HG03103 (cell line): ENCODE data around the gene NHERF2.
"Not testable (repeated sequence)": the region's sequence is repeated elsewhere in the genome, so short reads cannot be mapped to it uniquely, and the experiment has no call there.

ENCODE experiments used
- ATAC-seq: cut with Tn5 transposase; IDR thresholded peaks from one replicate; pipeline ENCODE4 v1.9.1; 2021; ENCODE audit warnings: low read depth; ENCODE audit not compliant: unreplicated experiment

The NHERF2 gene

GRCh38 chr16:2004795-2005517 is 21.7 kb upstream of the NHERF2 start:
- no peak for ATAC-seq

GRCh38 chr16:2005646-2006045 is 21.1 kb upstream of the NHERF2 start:
- ATAC-seq, result no peak

DNA sequence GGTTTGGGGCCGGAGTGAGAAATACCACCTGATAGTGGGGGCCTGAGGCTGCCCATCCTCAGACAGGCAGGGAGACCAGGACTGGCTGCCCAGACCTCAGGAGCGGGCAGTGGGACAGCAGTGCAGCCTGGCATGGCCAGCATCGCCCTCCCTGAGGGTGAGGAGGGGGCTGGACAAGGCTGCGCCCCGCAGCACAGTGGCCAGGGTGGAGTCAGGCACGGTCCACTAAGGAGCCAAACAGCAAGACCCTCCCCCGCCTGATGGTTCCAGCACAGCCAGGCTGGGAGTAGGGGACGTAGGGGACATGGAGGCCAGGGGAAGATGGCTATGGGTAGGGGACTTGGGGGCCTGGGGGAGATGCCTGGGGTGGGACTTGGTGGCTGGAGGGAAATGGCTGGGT is 20.4 kb upstream of the NHERF2 start:
- no peak for ATAC-seq

- no peak for ATAC-seq
Observed at GRCh38 chr16:2007081-2007836, 19.4 kb upstream of the NHERF2 start.

GRCh38 chr16:2008009-2008526 is 18.6 kb upstream of the NHERF2 start:
- ATAC-seq, result no peak

GRCh38 chr16:2008631-2009163 is 18.0 kb upstream of the NHERF2 start:
- no peak for ATAC-seq

DNA sequence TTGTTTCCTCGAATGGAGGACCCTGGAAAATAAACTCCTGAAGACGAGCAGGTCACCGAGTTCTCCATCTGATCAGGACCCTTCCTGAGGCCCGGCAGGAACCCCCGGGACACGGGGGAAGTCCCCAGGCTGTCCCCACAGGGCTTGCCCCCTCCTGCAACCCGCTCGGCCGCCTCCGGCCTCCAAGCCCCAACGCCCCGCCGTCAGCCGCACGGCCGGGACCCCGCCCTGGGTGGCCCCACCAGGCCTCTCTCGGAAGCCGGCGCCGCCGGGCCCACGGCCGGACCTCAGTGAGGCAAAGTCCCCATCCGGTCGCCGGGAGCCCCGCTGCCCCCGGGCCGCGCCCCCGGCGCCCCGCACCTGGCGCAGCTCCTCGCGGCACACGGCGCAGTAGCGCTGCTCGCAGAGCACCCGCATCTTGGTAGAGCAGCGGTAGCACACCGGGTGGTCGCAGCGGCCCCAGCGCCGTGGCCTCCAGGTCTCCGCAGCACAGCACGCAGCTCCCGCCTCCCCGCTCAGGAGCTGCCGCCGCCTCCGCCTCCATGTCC is 17.5 kb upstream of the NHERF2 start:
- ATAC-seq, result peak; percentile 22

DNA sequence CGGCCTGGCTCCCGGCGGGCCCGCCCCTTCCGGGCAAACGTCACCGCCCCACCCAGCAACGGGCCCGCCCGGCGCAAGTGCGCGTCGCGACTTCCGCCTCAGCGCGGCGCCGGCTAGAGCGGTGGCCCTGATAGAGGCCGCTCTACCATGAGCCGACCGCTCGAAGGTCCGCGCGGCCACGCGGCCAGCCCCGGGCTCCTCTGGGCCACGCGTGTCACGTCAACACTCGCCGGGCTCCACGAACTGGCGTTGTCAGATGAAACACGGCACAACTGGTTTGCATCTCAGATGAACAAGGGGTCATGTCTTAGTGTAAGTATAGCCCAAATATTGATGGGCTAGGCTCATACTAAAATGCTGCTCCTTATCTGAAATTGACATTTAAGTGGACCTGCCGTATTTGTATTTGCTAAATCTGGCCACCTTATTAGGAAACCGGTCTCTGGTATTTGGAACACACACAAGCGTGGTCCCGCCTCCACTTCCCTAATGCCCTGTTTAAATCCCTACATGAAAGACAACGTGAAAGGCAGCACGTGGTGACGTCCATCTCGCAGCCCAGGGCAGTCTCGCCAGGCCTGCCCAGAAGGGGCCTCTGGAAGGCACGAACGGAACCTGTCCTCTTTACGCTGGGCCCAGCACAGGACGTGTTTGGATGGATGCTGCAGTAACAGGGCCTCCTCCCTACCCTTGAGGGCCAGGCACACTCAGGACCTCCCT is 16.8 kb upstream of the NHERF2 start, which contains the start of gene ZNF598:
ZNF598 (minus strand) TSS at position 31 of the 720 bp plus-strand sequence.
- peak; percentile 82 for ATAC-seq

DNA sequence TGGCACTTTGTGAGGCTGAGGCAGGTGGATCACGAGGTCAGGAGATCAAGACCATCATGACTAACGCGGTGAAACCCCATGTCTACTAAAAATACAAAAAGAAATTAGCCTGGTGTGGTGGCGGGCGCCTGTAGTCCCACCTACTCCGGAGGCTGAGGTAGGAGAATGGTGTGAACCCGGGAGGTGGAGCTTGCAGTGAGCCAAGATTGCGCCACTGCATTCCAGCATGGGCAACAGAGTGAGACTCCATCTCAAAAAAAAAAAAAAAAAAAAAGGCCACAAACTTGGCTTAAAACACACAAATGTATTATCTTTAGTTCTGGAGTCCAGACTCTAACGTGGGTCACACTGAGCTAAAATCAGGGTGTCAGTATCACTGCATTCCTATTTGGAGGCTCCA is 15.0 kb upstream of the NHERF2 start:
- not testable (repeated sequence) for ATAC-seq

GRCh38 chr16:2013527-2013926 is 13.2 kb upstream of the NHERF2 start:
- ATAC-seq, result no peak

DNA sequence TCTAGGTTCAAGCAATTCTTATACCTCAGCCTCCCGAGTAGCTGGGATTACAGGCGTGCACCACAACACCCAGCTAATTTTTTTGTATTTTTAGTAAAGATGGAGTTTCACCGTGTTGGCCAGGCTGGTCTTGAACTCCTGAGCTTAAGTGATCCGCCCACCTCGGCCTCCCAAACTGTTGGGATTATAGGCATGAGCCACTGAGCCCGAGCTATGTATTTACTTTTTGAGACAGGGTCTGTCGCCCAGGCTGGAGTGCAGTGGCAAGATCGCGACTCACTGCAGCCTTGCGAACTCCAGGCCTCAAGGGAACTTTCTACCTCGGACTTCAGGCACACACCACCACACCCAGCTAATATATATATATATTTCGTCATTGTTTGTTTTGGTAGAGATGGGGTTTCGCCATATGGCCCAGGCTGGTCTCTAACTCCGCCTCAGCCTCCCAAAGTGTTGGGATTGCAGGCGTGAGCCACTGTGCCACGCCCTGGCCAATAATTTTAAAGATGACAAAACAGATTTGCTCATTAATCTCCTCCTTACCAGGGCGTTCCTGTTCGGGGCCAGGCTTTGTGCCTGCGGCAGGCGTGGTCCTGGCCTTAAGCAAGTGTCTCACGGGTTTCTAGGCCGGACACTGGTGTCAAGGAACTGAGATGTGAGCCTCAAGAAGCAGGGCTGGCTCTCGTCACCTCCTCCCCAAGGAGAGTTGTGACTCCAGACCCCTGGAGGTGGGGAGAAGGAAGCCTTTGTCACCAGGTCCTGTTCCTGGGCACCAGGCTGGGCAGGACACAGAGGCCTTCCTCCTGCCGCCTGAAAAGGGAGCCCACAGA is 11.4 kb upstream of the NHERF2 start:
- no peak for ATAC-seq

GRCh38 chr16:2015947-2016208 is 10.8 kb upstream of the NHERF2 start:
- ATAC-seq, result no peak

- no peak for ATAC-seq
Observed at GRCh38 chr16:2016407-2016922, 10.2 kb upstream of the NHERF2 start.

- no peak for ATAC-seq
Observed at GRCh38 chr16:2019518-2019920, 7.2 kb upstream of the NHERF2 start, which contains the start of gene NPW. Gene NPW, plus strand, starts transcription at chr16:2019785.

- no peak for ATAC-seq
Observed at GRCh38 chr16:2019921-2020831, 6.5 kb upstream of the NHERF2 start.

GRCh38 chr16:2022723-2023091 is 4.0 kb upstream of the NHERF2 start:
- no peak for ATAC-seq

- ATAC-seq, result peak; percentile 71
Observed at GRCh38 chr16:2023092-2024031, 3.3 kb upstream of the NHERF2 start.

DNA sequence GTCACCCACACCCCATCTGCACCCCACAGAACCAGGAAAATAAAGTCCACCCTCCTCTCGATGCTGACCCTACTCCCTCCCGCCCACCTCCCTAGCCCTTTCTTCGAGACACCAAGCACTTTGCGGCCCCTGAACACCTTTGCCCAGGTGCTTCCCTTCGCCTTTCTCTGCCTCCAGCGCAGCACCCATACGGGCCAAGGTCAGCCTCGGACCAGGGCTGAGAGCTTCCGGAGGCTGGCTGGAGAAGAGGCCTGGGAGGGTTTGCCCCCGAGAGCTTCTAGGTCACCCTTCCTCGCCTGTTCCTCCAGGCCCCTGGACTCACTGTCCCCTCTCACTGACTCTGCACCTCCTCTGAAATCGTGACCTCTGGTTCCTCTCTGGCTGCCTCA is 2.7 kb upstream of the NHERF2 start:
- no peak for ATAC-seq
